ENCODE data around the gene PTAFR. TPM values are rescaled to one million over a fixed set of nuclear protein-coding genes. Genes with fewer than 3 reads are reported as not detected.

The PTAFR gene
- total and polyA plus RNA-seq, 2 of the 8 experiments (the other 6 are each of a cell fraction or from before 2014, with no cell fraction given): 1.2 to 4.9 TPM

DNA sequence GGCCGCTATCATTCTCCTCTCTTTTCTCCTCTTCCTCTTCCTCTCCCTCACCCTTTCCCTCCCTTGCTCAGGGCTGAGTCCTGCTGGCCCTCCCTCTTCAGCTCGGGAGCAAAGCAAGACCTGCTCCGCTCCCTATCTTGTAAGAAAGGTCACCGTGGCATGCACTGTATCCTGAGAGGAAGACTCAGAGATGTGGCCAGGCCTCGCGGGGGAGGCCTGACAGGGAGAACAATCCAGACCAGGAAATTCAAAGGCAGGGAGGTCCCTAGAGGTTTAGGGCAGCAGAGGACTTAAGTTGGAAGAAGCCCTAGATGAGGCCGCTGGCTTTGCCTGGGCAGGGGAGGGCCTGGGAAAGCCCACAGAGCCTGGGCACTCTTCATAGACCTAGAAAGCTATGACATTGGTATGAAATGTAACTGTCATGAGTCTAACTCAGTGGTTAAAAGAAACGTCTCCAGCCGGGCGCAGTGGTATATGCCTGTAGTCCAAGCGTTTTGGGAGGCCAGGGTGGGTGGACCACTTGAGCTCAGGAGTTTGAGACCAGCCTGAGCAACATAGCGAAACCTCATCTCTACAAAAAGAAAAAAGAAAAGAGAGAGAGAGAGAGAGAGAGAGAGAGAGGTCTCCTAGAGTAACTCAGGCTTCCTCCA, 14.6 kb upstream of the PTAFR start:
- no peak for TF ChIP-seq GABPA (IDR thresholded peaks at IDR 0.05; ENCODE audit: borderline replicate concordance, insufficient read depth, low read length)
- TF ChIP-seq, protein P1, sequence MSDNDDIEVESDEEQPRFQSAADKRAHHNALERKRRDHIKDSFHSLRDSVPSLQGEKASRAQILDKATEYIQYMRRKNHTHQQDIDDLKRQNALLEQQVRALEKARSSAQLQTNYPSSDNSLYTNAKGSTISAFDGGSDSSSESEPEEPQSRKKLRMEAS (IDR thresholded peaks at IDR 0.05): no peak
- no peak for TF ChIP-seq KDM5A (IDR thresholded peaks at IDR 0.05; ENCODE audit: low read length)
- TF ChIP-seq, protein P2, sequence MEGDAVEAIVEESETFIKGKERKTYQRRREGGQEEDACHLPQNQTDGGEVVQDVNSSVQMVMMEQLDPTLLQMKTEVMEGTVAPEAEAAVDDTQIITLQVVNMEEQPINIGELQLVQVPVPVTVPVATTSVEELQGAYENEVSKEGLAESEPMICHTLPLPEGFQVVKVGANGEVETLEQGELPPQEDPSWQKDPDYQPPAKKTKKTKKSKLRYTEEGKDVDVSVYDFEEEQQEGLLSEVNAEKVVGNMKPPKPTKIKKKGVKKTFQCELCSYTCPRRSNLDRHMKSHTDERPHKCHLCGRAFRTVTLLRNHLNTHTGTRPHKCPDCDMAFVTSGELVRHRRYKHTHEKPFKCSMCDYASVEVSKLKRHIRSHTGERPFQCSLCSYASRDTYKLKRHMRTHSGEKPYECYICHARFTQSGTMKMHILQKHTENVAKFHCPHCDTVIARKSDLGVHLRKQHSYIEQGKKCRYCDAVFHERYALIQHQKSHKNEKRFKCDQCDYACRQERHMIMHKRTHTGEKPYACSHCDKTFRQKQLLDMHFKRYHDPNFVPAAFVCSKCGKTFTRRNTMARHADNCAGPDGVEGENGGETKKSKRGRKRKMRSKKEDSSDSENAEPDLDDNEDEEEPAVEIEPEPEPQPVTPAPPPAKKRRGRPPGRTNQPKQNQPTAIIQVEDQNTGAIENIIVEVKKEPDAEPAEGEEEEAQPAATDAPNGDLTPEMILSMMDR (IDR thresholded peaks at IDR 0.05; ENCODE audit: control extremely low read depth in 1 of 3, insufficient read depth in 1 of 3, low read depth in 1 of 3, low read length in 3 of 3): no peak
- Histone ChIP-seq H2BK15ac (ENCODE audit: low read length) (no peak overlapping the region), H2BK120ac (replicated peaks; ENCODE audit: low read depth, low read length) (no peak overlapping the region), H4K8ac (ENCODE audit: extremely low read depth, insufficient read depth, low read length) (no peak overlapping the region), H2BK20ac (ENCODE audit: low read length) (no peak overlapping the region), H3K4ac (replicated peaks; ENCODE audit: insufficient read length, low read depth, low read length) (no peak overlapping the region), H2AK5ac (ENCODE audit: low read depth, low read length) (no peak overlapping the region), H3K27ac (ENCODE audit: low read depth, low read length) (no peak overlapping the region), H3K9ac (replicated peaks in 1 of 4; ENCODE audit: extremely low read depth in 1 of 4, low read depth in 3 of 4, low read length in 3 of 4) (no peak overlapping the region), H3K14ac (ENCODE audit: insufficient read length) (no peak overlapping the region), H4K91ac (replicated peaks; ENCODE audit: insufficient read length, low read length) (no peak overlapping the region), H3K4me3 (ENCODE audit: extremely low read depth in 1 of 4, insufficient read depth in 2 of 4, low read depth in 3 of 4, low read length in 4 of 4) (no peak overlapping the region), H3K4me1 (replicated peaks in 1 of 4; ENCODE audit: control insufficient read depth in 3 of 4, insufficient read depth in 4 of 4, low read length in 3 of 4) (peaks cover 7 to 21% (median 13%) of the 10 kb centered on the region in 4 experiments; a peak in 5 of 7 replicates), H3K23me2 (ENCODE audit: low read depth, low read length) (peaks cover 5% of the 10 kb centered on the region; the same call in 1 of the 2 replicates), H3K18ac (ENCODE audit: extremely low read depth, low read length) (no peak overlapping the region), H3K36me3 (ENCODE audit: control insufficient read depth in 2 of 4, insufficient read depth in 4 of 4, low read length in 3 of 4) (no peaks in the 10 kb centered on the region), H2BK12ac (ENCODE audit: low read depth, low read length) (0 out of 2 replicates have a peak overlapping the region, but pooled peaks have one; percentile 68), H3K23ac (ENCODE audit: insufficient read length) (no peak overlapping the region), H3K27me3 (replicated peaks in 1 of 4; ENCODE audit: control insufficient read depth in 3 of 4, extremely low read depth in 1 of 4, insufficient read depth in 3 of 4, low read length in 3 of 4) (no peaks in the 10 kb centered on the region), H2BK5ac (ENCODE audit: low read depth, low read length) (peak overlapping the region; percentile 35; the same call in 1 of the 2 replicates), H4K20me1 (replicated peaks in 1 of 2; ENCODE audit: control insufficient read depth in 1 of 2, insufficient read depth in 2 of 2, low read length in 2 of 2) (no peaks in the 10 kb centered on the region), H3K79me2 (ENCODE audit: control insufficient read depth in 1 of 2, insufficient read depth in 2 of 2, low read length in 2 of 2) (no peaks in the 10 kb centered on the region), H3K79me1 (ENCODE audit: low read depth, low read length) (no peaks in the 10 kb centered on the region; the same call in 1 of the 2 replicates), H2AFZ (ENCODE audit: low read length) (no peak overlapping the region), H3K4me2 (ENCODE audit: insufficient read depth in 1 of 2, low read depth in 2 of 2, low read length in 2 of 2) (no peak overlapping the region), H3K56ac (replicated peaks; ENCODE audit: insufficient read length, low read depth, low read length) (no peak overlapping the region), H4K5ac (ENCODE audit: insufficient read length, low read depth, low read length) (no peak overlapping the region), H3K9me3 (ENCODE audit: insufficient read depth in 2 of 2, low read depth in 1 of 2, low read length in 1 of 2) (no peaks in the 10 kb centered on the region)
- WGBS, 2 experiments (ENCODE audit: extremely low coverage in 1 of 2, insufficient coverage in 1 of 2, insufficient read length in 1 of 2, insufficient replicate concordance in 2 of 2, low coverage in 1 of 2, low lambda C conversion rate in 2 of 2, missing lambda C conversion rate in 1 of 2): 84% methylated on average over 12 of the region's 12 CpGs; no CpG with 5 or more reads in 1 of the 2 experiments
- POLR2A ChIA-PET (ENCODE audit: partially characterized antibody): interaction anchor here (1.1 kb wide), 1 partner anchor 30 kb away, joined by 4 read pairs; no protein-coding TSS in a partner anchor
- DNase-seq (ENCODE audit: low read depth in 1 of 2, low spot score in 2 of 2) (no peak), FAIRE-seq (no peak)
- CTCF ChIA-PET (ENCODE audit: partially characterized antibody): interaction anchor here (0.9 kb wide), 2 partner anchors 42 to 100 kb away, joined by 3 read pairs; no protein-coding TSS in a partner anchor
